ENCODE data around the gene CLIP2. TPM values are rescaled to one million over a fixed set of nuclear protein-coding genes. Genes with fewer than 3 reads are reported as not detected.
"Not testable (repeated sequence)": the region's sequence is repeated elsewhere in the genome, so short reads cannot be mapped to it uniquely, and the experiment has no call there.

CLIP2 gene
- total RNA-seq, 4 donors from 2014 or later = 84.5 to 157 (median 111) TPM

- DNase-seq = no peak
- intact Hi-C loops (cut with DNase I; ENCODE audit: low total_unique reads) (loop anchor here (10.0 kb wide), 1 partner anchor 153 kb away; no protein-coding TSS in a partner anchor), in situ Hi-C loops (cut with MboI; ENCODE audit: low pct_ligation_motif_present in 1 of 4, low pct_unique_long_range_greater_than_20kb in 1 of 4, low sequenced_read_pairs in 3 of 4) (loop anchor here in 2 of 4 donors (25.0 kb wide), 2 partner anchors 350 to 625 kb away; no protein-coding TSS in a partner anchor)
These were observed 122.8 kb downstream of the CLIP2 start for GRCh38 chr7:74412056-74412455.

GRCh38 chr7:74412603-74413002 lies 123.4 kb downstream of the CLIP2 start:
- no peak for DNase-seq
- Histone ChIP-seq H3K27ac (no peak overlapping the region), H3K36me3 (no peaks in the 10 kb centered on the region), H3K27me3 (peaks cover 10% of the 10 kb centered on the region), H3K4me1 (peaks cover 0 to 4% (median under 1%) of the 10 kb centered on the region in 4 donors), H3K9me3 (no peaks in the 10 kb centered on the region), H3K4me3 (no peak overlapping the region)
- TF ChIP-seq POLR2A (IDR thresholded peaks at IDR 0.05) = no peak
- no peak for TF ChIP-seq POLR2AphosphoS5 (IDR thresholded peaks at IDR 0.05)
- TF ChIP-seq CTCF (IDR thresholded peaks at IDR 0.05) = no peak
- intact Hi-C loops (cut with DNase I; ENCODE audit: low total_unique reads) = loop anchor here (10.0 kb wide), 1 partner anchor 152 kb away; no protein-coding TSS in a partner anchor
- WGBS, 2 donors (ENCODE audit: low coverage in 1 of 2) = 74 to 90% methylated on average over 2 to 3 of the region's 3 CpGs
- in situ Hi-C loops (cut with MboI; ENCODE audit: low pct_ligation_motif_present in 1 of 4, low pct_unique_long_range_greater_than_20kb in 1 of 4, low sequenced_read_pairs in 3 of 4) = loop anchor here in 2 of 4 donors (25.0 kb wide), 2 partner anchors 350 to 625 kb away; no protein-coding TSS in a partner anchor

More at GRCh38 chr7:74412056-74412455, 122.8 kb downstream of the CLIP2 start:
- Histone ChIP-seq H3K36me3 (no peaks in the 10 kb centered on the region), H3K4me1 (no peaks in the 10 kb centered on the region), H3K27ac (no peak overlapping the region), H3K27me3 (peaks cover 10% of the 10 kb centered on the region), H3K4me3 (no peak overlapping the region), H3K9me3 (no peaks in the 10 kb centered on the region)
- TF ChIP-seq EP300 (IDR thresholded peaks at IDR 0.05; ENCODE audit: low read depth) (no peak), POLR2AphosphoS5 (IDR thresholded peaks at IDR 0.05) (no peak), CTCF (IDR thresholded peaks at IDR 0.05) (no peak), POLR2A (IDR thresholded peaks at IDR 0.05) (no peak)
- WGBS, 2 donors (ENCODE audit: low coverage in 1 of 2) = 30% methylated on average over 4 of the region's 4 CpGs; no CpG with 5 or more reads in 1 of the 2 donors

- not testable (repeated sequence) for H3K4me1 ChIP-seq, H3K9me3 ChIP-seq, H3K27ac ChIP-seq, H3K36me3 ChIP-seq, DNase-seq, H3K4me3 ChIP-seq
- intact Hi-C loops (cut with DNase I; ENCODE audit: low total_unique reads) = loop anchor here (10.0 kb wide), 1 partner anchor 150 kb away; no protein-coding TSS in a partner anchor
- peaks cover 10% of the 10 kb centered on the region for H3K27me3 ChIP-seq
- in situ Hi-C loops (cut with MboI; ENCODE audit: low pct_ligation_motif_present in 1 of 4, low pct_unique_long_range_greater_than_20kb in 1 of 4, low sequenced_read_pairs in 3 of 4) = loop anchor here in 2 of 4 donors (25.0 kb wide), 2 partner anchors 352 to 623 kb away; no protein-coding TSS in a partner anchor
- 68% methylated on average over 4 of the region's 7 CpGs; no CpG with 5 or more reads in 1 of the 2 donors for WGBS, 2 donors (ENCODE audit: low coverage in 1 of 2)
These were observed 125.6 kb downstream of the CLIP2 start for GRCh38 chr7:74414595-74415333.

- WGBS, 2 donors (ENCODE audit: low coverage in 1 of 2) = 25% methylated on average over 16 of the region's 16 CpGs; no CpG with 5 or more reads in 1 of the 2 donors
- TF ChIP-seq EP300 (IDR thresholded peaks at IDR 0.05; ENCODE audit: low read depth) (no peak), CTCF (IDR thresholded peaks at IDR 0.05) (peak; percentile 95 to 97 (median 95)), POLR2AphosphoS5 (IDR thresholded peaks at IDR 0.05) (no peak), POLR2A (IDR thresholded peaks at IDR 0.05) (no peak)
- Histone ChIP-seq H3K36me3 (no peaks in the 10 kb centered on the region), H3K4me3 (no peak overlapping the region), H3K4me1 (peaks cover 0 to 6% (median 1%) of the 10 kb centered on the region in 4 donors), H3K27ac (no peak overlapping the region), H3K9me3 (no peaks in the 10 kb centered on the region), H3K27me3 (peaks cover 10% of the 10 kb centered on the region)
- intact Hi-C loops (cut with DNase I; ENCODE audit: low total_unique reads) = loop anchor here (10.0 kb wide), 1 partner anchor 147 kb away; no protein-coding TSS in a partner anchor
- DNase-seq = peak; percentile 64
- in situ Hi-C loops (cut with MboI; ENCODE audit: low pct_ligation_motif_present in 1 of 4, low pct_unique_long_range_greater_than_20kb in 1 of 4, low sequenced_read_pairs in 3 of 4) = loop anchor here in 2 of 4 donors (25.0 kb wide), 2 partner anchors 355 to 620 kb away; no protein-coding TSS in a partner anchor
These were observed 128.3 kb downstream of the CLIP2 start for GRCh38 chr7:74417419-74417971.

Data from transverse colon (tissue), 4 donors.